Hematopoietic multipotent progenitor cell treated with erythropoietin and hydrocortisone succinate and interleukin-3 and kit ligand, for 17 days (in vitro differentiated cells): ENCODE measurements around the gene ALDH1L1.

ENCODE experiments used
- DNase-seq: peaks from one replicate; pipeline ENCODE4 v3.0.0-alpha.2; 2015; ENCODE audit warnings: low spot score

The ALDH1L1 gene

GRCh38 chr3:126194713-126195305 lies 14.4 kb upstream of the ALDH1L1 start:
- DNase-seq: no peak

GRCh38 chr3:126191246-126191645 lies 10.9 kb upstream of the ALDH1L1 start:
- DNase-seq: no peak

DNA sequence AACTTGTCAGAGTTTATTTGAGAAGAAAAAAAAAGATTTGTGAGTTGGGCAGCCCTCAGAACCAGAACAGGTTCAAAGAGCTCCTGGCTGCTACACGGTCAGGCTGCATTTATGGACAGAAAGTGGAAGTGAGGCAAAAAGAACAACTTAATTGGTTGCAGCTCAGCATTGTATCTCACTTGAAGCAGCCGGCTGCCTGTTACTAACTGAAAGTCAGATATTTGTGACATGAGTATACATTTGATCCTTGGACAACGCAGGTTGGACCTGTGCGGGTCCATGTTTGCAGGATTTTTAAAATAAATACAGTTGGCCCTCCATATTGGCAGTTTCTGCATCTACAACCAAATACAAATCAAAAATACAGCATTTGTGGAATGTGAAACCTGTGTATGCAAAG lies 7.5 kb upstream of the ALDH1L1 start:
- no peak for DNase-seq

- no peak for DNase-seq
These were observed 6.4 kb upstream of the ALDH1L1 start for GRCh38 chr3:126186749-126187148.

- DNase-seq: no peak
These were observed 5.9 kb upstream of the ALDH1L1 start for GRCh38 chr3:126186271-126186670.

- no peak for DNase-seq
These were observed 4.1 kb upstream of the ALDH1L1 start for GRCh38 chr3:126184465-126185000.

DNA sequence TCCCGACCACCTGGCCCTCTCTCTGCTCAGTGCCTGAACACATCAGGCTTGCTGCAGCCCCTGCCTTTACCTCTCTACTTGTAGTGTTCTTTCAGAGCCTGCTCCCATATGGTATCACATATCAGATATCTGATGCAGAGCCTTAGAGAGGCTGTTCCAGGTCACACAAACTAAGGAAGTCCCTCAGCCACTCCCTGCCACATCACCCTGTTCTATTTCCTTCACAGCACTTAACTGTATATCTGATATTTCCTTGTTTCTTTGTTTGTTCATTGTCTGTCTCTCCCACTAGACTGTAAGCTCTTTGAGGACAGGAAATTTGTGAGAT lies 976 bp upstream of the ALDH1L1 start:
- no peak for DNase-seq

GRCh38 chr3:126179825-126180476 lies 435 bp downstream of the ALDH1L1 start:
- no peak for DNase-seq

DNA sequence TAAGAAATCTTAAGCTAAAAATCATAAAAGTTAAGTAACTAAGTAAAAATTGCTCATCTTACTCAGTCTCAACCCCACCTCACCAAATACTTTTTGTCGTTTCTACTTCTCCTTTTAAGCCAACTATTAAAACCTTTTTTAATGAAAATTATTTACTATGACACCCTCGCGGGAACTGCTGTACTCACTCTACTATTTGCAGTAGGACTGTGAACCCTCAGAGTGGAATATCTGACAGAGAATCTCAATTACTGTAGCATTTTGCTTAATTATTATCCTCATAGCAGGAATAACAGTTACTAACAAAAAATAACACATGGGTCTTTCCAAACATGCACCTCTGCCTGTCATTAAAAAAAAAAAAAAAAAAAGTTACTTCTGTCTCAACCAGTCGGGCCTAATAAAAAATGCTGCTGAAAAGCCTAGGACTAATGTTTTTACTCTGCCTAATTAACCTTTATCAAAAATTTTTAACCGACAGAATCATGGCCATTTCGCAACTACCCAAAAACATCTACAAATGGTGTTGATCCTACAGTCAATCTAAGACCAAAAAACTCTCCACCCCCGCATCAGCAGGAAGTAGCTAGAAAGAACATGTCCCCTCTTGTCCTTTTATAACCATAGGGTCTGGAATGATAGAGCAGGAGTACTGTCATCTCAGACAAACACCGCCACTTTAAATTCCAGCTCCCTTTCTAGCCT lies 10.2 kb downstream of the ALDH1L1 start:
- no peak for DNase-seq

- no peak for DNase-seq
These were observed 12.8 kb downstream of the ALDH1L1 start for GRCh38 chr3:126167566-126167965.

DNA sequence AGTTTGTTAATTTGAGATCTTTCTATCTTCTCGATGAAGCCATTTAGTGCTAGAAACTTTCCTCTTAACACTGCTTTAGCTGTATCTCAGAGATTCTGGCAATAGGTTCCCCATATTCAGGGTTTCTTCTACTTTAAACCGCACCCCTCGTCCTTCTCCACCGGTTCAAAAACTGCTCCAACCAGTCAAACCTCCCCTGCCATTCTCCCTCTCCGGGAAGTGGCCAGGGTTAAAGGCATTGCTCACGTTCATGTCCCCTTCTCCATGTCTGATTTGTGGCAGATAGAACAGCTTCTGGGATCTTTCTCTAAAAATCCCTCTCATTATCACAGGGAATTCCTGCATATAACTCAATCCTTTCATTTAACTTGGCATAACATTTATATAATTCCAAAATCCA lies 14.4 kb downstream of the ALDH1L1 start:
- no peak for DNase-seq

DNA sequence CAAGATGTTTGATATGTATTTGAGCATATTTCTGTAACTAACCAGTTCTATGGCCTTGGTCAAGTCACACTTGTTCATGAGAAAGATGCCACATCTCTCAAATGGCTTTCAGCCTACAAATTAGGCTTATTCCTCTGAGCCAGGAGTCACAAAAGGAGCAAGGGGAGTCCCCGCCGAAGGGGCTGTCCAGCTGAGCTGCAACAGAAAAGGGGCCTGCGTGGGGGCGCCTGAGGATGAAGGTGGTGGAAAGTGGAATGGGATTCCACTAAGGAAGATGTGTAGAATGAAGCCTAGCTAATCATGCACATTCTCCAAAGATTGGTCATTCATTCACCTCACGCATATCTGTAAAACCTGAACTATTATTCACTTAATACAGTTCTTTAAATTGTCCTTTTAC lies 19.1 kb downstream of the ALDH1L1 start:
- DNase-seq: no peak

DNA sequence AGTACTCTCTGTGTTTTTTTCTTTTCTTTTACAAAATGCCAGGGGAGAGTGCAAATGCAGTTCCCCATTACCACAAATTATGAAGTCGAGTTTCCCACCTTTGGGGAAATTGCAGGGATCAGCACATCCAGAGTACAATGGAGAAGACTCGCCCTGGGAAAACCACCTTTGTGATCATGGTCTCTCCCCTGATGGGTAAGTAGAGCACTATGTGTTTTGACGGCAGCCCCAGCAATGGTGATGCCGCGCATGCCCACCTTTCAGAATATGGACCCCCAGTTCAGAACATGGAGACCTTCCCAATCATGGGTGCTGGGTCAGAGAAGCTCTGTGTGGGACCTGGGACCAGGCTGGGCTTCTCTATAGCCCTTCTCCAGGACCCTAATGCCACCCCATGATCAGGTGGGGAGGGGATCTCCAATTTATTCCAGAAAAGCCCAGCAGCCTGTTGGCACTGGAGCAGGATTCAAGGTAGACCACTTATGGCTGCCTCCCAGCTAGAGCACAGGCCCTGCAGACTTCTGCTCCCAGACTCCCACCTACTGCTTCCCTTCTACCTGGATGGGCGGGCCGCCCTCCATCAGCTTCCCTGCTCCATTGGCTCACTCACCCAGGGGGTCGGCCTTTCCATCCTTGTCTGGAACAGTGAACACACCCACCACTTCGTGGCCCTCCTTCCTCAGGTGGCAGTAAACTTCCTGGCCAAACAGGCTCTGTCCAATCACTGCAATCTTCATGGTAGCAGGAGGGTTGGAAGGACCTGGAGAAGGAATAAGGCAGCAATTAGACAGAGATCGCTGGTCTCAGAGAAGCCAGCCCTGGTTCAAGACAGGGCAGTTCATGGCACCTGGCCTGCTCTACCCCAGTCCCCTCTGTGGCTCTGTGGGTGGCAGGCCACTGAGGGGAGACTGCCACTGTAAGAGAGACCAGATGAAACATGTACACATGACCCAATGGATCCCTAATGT lies 19.9 kb downstream of the ALDH1L1 start:
- DNase-seq: no peak

DNA sequence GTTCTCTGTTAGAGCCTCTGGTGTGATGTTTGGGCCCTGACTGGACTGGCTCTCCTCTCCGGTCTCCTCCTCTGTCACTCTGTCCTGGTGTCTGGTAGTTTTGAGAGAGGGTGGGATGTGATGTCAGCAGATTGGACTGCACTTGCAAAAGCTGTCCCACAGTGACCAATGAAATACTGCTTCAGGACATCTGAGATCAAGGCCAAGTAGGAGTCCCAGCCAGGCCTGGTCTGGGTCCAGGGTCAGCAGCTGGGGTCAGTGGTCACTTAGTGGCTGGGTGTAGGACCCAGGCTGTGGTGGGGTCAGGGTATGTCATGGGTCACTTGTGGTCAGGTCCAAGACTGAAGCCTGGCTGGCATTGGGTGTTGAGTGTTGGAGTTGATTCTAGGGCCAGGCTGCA lies 20.9 kb downstream of the ALDH1L1 start:
- DNase-seq: no peak

GRCh38 chr3:126158912-126159454 lies 21.4 kb downstream of the ALDH1L1 start:
- DNase-seq: no peak

- no peak for DNase-seq
These were observed 22.1 kb downstream of the ALDH1L1 start for GRCh38 chr3:126158016-126158911.

DNA sequence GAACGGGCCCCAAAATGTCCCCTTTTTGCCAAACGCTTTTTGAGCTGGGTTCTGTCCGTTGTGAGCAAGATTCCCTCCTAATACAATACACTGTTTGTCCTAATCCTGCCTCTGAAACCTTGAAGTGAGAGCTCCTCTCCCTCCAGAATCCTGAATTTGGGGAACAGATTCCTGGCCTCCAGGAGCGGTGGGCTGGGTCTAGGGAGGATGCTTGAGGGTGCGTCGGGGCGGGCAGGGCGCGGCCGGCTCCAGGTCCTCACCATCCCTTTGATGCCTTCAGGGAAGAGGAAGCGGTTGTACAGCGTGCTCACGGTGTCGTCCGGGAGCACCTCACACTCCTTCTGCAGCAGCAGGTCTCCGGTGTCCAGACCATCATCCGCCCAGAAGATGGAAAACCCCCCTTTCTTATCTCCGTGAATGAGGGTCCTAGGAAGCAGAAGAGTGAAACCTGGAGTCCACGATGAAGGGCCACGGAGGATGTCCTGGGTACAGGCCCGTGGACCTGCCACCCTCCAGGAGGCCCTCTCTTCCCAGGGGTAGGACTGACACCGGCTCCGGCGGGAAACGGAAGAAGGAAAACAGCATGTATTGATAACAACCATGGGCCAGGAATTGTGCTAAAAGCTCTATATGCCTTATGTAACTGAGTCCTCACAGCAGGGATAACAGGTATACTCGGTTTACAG lies 23.2 kb downstream of the ALDH1L1 start:
- DNase-seq: no peak

DNA sequence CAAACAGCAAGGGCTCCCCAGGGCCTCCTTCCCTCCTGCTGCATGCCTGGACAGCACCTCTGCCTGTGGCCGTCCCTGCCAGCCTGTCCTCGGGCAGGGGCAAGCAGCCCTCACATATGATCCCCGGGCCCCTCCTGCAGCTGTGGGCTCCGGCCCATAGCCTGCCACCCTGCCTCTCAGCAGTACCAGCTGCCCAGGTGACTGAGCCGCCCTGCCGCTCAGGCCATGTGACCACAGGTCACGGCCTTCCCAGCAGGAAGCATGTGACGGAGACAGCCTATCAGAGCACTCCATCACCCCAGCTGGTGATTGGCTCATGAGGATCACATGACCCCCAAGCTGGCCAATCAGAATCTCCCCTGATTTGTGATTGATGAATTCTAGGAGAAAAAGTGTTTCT lies 23.9 kb downstream of the ALDH1L1 start:
- peak; percentile 19 for DNase-seq

DNA sequence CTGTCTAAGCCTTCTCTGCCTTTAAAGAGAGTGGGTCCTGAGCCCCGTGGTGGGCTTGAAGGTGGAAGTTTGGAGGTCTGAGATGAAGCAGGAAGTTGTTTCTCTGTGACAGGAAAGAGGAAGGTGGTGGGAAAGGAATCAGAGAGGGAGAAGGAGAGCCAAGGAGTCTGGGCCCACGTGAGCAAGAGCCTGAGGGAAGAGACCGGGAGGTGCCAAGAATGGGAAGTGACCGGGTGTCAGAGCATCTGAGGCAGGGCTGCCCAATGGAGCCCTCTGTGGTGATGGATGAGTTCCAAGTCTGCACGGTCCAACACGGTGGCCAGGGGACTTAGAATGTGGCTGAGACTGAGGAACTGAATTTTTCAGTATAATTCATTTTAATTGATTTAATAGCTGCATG lies 24.6 kb downstream of the ALDH1L1 start:
- DNase-seq: no peak

- DNase-seq: no peak
These were observed 25.1 kb downstream of the ALDH1L1 start for GRCh38 chr3:126155280-126155640.
